WI38 (cell line): ENCODE measurements around the gene EID1.

ENCODE experiments used
- H3K4me3 ChIP-seq: 2 replicates; pipeline ENCODE4 v1.5.1; 2011; ENCODE audit warnings: low read depth, mild to moderate bottlenecking, control low read depth, low read length
- TF ChIP-seq, protein P1 (sequence below): IDR thresholded peaks from 2 replicates; pipeline ENCODE4 v1.5.1; 2012; ENCODE audit warnings: low read depth, mild to moderate bottlenecking, control low read depth, low read length

Gene EID1

GRCh38 chr15:48913141-48913540 lies 35.2 kb downstream of the EID1 start:
- no peak overlapping the region for H3K4me3 ChIP-seq
- TF ChIP-seq, protein P1, sequence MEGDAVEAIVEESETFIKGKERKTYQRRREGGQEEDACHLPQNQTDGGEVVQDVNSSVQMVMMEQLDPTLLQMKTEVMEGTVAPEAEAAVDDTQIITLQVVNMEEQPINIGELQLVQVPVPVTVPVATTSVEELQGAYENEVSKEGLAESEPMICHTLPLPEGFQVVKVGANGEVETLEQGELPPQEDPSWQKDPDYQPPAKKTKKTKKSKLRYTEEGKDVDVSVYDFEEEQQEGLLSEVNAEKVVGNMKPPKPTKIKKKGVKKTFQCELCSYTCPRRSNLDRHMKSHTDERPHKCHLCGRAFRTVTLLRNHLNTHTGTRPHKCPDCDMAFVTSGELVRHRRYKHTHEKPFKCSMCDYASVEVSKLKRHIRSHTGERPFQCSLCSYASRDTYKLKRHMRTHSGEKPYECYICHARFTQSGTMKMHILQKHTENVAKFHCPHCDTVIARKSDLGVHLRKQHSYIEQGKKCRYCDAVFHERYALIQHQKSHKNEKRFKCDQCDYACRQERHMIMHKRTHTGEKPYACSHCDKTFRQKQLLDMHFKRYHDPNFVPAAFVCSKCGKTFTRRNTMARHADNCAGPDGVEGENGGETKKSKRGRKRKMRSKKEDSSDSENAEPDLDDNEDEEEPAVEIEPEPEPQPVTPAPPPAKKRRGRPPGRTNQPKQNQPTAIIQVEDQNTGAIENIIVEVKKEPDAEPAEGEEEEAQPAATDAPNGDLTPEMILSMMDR, result no peak

DNA sequence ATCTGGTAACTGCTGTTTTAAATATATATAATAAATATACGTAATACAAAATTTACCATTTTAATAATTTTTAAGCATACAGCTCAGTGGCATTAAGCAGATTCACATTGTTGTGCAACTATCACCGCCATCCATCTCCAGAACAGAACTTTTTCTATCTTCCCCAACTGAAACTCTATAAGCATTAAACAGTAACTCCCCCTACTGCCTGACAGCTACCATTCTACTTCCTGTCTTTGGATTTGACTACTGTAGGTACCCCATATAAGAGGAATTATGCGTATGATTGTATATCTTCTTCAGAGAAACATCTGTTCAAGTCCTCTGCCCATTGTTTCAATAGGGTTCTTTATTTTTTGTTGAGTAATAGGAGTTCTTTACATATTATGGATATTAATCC lies 36.8 kb downstream of the EID1 start:
- TF ChIP-seq, protein P1, result no peak
- no peak overlapping the region for H3K4me3 ChIP-seq

DNA sequence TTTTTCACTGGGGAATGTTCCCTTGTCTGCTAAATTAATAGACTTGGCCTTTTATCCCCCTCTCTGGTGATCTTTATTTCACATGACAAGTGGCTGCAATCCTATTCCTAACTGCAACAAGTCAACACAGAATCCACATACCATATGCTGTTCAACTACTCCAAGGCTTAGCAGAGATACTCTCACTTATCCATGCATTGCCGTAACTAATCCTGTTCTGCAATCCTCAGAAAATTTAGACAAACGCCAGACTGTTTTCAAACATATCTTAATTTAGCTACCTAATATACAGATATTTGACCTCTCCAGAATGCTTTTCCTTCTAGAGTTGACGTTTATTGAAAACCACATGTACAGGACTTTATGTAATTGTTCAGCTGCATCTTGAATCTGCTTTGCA lies 37.9 kb downstream of the EID1 start:
- TF ChIP-seq, protein P1, result no peak

GRCh38 chr15:48916721-48917120 lies 38.8 kb downstream of the EID1 start:
- no peak overlapping the region for H3K4me3 ChIP-seq
- TF ChIP-seq, protein P1, result no peak

More for the DNA sequence above, 37.9 kb downstream of the EID1 start:
- no peak overlapping the region for H3K4me3 ChIP-seq

DNA sequence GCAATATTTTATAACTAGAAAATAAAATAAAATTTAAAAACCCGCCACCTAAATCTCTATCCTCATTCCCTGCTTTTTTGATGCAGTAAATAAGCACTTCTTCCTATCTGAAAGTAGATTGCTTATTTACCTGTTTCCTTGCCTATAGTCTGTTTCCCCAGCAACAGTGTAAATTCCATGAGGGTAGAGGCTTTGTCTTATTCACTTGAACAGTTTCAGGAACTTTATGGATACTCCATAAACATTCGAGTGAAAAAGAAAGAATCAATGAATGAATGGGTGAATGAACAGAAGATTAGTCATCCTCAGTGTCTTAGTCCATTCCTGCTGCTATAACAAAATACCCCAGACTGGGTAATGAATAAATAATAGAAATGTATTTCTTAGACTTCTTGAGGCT lies 44.1 kb downstream of the EID1 start:
- H3K4me3 ChIP-seq, result no peak overlapping the region
- TF ChIP-seq, protein P1, result no peak

DNA sequence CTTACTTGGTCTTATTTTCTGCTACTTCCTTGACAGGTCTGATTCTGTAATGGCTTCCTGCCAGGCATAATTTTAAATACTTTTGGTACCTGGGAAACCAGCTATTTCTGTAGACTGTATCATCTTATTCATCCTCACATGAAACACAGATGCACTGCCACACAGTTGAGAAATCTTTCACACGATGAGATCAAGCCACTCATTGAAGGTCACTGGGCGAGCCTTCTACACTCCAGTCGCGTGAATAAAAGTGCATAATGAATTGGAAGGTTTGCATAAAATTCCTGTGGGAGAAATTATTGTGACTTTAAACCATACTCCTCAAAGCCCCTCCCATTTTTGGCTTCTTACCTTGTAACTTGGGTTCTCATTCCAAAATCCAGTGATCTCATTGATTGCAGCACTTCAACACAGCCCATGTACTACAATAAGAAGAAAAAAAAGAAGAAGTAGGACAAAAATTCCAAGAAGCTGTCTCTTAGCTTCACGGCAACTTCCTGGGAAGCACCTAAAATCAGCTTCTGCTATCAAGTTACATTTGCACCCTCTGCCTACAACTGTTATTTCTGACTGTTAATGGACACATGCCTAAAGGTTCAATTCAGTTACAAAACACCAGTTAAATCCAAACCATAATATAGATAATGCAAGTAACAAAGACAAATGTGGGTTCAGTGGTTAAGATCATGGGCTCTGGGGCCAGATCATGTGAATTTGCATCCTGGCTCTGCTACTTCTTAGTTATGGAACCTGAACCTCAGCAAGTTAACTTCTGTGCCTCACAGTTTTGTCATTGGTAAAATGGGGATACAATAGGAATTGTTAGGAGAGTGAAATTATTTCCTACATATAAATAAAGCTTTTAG lies 46.8 kb downstream of the EID1 start:
- TF ChIP-seq, protein P1, result no peak
- no peak overlapping the region for H3K4me3 ChIP-seq

DNA sequence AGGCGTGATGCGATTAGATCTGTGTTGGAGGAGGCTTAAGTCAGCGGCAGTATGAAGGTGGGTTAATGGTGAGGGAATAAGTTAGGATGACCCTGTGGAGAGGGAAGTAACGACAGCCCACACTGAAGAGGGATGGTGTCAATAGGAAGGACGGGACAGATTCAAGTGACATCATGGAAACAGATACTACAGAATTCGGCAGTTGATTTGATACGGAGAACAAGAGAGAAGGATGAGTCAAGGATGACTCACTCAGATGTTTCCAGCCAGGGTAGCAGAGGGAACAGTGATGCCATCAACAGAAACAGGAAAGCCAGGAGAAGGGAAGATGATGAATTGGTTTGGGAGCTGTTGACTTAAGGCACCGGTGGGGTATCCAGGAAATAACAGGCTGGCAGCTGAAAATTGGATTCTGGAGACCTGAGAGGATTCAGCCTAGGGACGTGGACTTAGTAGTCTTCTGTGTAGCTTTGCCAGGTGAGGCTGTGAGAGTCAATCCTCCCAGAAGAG lies 47.8 kb downstream of the EID1 start:
- no peak overlapping the region for H3K4me3 ChIP-seq
- TF ChIP-seq, protein P1, result no peak
